SH-SY5Y (cell line): ENCODE data around the gene OLFML3.

Experiments used
- GATA2 ChIP-seq: IDR thresholded peaks from 2 replicates; pipeline ENCODE4 v1.6.1; 2011; ENCODE audit warnings: mild to moderate bottlenecking, low read depth, low read length
- GATA3 ChIP-seq: IDR thresholded peaks from 2 replicates; pipeline ENCODE4 v1.6.1; 2011; ENCODE audit warnings: low read depth, mild to moderate bottlenecking, low read length, moderate library complexity

- TF ChIP-seq GATA2 (no peak), GATA3 (no peak)
These were observed 3.9 kb upstream of the OLFML3 start for GRCh38 chr1:113975211-113975895.
